ENCODE data around the gene JHY.

JHY gene

DNA sequence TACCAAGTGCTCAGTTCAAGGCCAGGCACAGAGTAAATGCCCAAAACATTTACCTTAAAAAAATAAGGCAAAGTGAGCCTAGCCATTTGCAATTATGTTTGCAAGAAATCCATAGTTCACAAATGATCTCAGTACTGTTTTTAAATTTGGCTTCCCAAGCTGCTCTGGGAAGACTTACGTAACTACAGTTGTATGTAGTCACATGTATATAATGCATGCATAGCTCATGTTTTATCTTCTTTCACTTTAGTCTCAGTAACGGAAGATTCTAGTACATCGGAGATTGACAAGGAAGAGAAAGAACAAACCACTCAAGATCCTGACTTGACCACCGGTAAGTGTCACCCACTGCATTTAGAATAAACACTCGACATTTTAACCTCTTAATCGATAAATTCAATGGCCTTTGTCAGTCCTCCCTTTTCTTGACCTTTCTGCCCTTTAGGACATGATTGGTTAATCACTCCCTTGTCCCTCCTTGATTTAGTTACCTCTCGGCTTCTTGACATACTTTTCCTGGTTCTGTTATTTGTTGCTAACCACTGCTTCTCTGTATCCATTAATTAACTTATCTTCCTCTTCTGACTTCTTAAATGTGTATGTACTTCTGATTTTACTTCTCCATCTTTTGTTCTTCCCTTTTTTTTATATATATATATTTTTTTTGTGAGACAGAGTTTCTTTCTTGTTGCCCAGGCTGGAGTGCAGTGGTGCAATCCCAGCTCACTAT, 18.0 kb upstream of the JHY start:
- no peak for DNase-seq
- in situ Hi-C loops (cut with HindIII; ENCODE audit: low pct_ligation_motif_present, low pct_unique_long_range_greater_than_20kb, low sequenced_read_pairs): no loop called here

DNA sequence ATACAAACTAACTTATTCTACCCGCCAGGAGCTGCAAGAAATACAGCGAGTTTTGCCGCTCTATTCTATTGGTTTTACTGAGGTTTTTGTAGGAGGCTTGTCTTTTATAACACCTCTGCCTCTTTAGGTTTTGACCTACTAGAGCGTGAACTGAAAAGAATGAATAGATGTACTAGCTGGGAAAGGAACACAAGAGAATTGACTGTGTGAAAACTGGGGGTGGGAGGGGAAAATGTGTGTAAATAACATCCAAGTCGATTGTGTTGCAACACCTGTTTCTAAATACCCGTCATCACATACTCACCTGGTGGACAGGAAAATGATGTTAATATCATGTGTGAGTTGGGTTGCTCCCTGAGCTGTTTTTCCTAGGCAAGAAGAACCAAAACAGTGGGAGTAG, 12.9 kb upstream of the JHY start:
- DNase-seq: no peak
- in situ Hi-C loops (cut with HindIII; ENCODE audit: low pct_ligation_motif_present, low pct_unique_long_range_greater_than_20kb, low sequenced_read_pairs): no loop called here

DNA sequence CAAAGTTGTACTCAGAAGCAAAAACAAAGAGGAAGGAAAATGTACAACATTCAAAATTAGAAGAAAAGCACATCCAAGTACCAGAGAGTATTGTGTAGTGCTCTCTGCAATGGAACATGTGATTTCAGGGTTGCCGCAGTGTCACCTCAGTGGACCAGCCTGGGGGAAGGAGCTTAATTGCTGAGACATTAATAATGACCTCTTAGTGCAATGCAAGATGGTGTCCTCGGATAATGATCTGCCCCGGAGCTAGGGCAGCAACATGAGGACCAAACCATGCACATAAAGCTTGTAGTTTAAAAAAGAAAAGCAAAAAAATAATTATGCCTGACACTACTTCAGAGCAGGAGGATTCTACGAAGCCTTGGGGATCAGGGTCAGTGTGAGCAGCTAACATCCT, 11.3 kb upstream of the JHY start:
- in situ Hi-C loops (cut with HindIII; ENCODE audit: low pct_ligation_motif_present, low pct_unique_long_range_greater_than_20kb, low sequenced_read_pairs): no loop called here
- DNase-seq: no peak

DNA sequence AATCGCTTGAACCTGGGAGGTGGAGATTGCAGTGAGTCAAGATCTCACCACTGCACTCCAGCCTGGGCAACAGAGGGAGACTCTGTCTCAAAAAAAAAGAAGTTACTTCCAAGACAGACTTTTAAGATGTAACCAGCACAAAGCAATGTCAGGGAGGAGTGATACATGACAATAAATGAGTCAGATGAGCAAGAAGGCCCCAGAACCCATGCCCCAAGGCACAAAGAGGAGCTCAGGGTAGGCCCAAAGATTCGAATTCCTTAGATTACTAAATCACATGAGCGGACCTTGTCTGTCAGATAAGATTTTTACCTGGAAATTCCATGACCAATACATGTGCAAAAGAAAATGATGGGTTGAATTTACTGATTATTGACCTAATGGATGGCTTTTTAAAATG, 10.5 kb upstream of the JHY start:
- no peak for DNase-seq
- in situ Hi-C loops (cut with HindIII; ENCODE audit: low pct_ligation_motif_present, low pct_unique_long_range_greater_than_20kb, low sequenced_read_pairs): no loop called here

DNA sequence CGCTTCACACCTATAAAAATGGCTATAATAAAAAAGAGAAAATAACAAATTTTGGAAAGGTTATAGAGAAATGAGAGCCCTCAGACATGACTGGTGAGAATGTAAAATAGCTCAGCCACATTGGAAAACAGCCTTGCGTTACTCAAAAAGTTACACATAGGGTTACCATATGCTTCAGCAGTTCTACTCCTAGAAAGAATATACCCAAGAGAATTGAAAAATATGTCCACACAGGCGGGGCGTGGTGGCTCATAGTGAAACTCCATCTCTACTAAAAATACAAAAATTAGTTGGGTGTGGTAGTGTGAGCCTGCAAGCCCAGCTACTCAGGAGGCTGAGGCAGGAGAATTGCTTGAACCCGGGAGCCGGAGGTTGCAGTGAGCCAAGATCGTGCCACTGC, 7.6 kb upstream of the JHY start:
- in situ Hi-C loops (cut with HindIII; ENCODE audit: low pct_ligation_motif_present, low pct_unique_long_range_greater_than_20kb, low sequenced_read_pairs): no loop called here
- no peak for DNase-seq

DNA sequence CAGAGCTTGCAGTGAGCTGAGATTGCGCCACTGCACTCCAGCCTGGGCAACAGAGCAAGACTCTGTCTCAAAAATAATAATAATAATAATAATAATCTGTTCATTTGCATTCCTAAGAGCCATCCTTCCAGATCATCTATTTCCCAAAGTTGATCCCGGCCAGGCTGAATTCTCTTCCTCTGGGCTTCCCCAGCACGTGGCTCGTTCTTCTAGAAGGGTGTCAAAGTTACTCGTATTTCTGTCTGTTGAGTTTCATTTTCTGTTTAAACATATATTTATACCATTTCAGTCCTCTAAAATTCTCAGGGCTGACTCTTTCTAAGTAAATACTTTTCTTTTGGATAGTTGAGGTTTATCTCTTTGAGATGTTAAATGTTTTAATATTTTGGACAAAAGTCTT, 4.8 kb upstream of the JHY start:
- in situ Hi-C loops (cut with HindIII; ENCODE audit: low pct_ligation_motif_present, low pct_unique_long_range_greater_than_20kb, low sequenced_read_pairs): no loop called here
- no peak for DNase-seq

DNA sequence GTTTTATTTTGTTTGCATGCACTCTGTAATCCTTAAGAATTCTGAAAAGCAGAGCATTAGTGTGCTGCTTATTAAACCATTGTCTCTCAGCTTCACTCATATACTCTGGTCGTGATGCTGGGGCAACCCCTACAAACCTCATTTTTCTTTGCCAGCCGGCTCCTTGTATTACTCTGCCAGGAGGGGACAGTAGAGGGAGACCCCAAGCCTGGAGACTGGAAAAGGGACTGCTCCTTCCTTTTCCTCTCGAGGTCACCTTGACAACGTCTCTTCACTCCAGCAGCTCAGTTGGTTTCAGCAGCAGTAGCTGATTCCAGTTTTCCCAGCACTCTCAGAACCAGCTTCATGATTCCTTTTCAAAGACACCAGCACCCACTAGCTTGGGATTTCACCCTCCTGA, 2.8 kb upstream of the JHY start:
- no peak for DNase-seq
- in situ Hi-C loops (cut with HindIII; ENCODE audit: low pct_ligation_motif_present, low pct_unique_long_range_greater_than_20kb, low sequenced_read_pairs): no loop called here

DNA sequence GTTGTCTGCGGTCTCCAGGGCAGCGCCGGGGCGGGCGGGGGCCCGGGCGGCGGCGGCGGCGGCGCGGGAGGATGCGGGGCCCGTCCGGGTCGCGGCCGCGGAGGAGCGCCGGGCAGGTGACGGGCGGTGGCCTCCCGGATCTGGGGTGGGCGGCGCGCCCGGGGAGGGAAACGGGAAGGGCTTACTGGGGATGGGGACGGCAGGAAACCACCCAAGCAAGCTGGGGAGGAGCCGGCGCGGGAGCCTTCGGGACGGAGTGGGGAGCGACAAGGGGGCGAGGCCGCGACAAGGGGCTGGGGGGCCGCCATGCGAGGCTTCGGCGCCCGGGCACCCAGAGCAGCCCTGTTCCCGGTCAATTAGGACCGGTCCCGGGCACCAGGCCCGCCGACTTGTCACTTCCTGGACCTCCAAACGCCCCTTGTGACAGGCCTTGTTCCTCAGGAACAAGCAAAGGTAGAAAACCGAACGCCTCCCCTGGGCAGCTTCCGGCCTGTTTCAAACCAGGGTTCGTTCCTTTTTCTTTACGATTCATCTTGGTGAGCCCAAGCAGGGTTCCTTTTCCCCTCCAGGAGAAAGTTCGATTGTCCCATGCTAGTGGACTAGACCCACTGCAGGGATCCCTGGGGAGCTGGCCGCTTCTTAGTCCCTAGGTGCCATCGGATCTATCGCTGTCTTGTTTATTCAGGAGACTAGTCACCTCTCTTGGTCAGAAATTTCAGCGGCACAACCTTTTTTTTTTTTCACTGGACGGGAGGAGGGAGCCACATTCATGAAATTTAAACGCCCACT, 492 bp downstream of the JHY start:
- peak; percentile 11 for DNase-seq

DNA sequence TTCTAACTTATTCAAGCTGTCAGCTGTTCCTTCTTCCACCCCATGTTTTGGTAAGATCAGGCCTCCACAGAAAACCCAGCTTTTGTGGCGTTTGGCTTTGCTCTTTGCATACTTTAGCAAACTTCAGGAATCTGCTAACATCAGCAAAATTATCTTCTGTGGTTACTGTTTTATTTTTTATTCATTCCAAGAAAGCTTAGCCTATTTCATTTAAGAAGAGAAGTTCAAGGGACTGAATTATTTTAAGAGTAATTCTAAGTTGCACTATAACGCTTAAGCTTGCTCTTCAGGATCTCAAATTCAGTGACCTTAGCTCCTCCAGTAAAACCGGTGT, 1.1 kb downstream of the JHY start:
- no peak for DNase-seq
- in situ Hi-C loops (cut with HindIII; ENCODE audit: low pct_ligation_motif_present, low pct_unique_long_range_greater_than_20kb, low sequenced_read_pairs): no loop called here

More for the DNA sequence above, 492 bp downstream of the JHY start:
- in situ Hi-C loops (cut with HindIII; ENCODE audit: low pct_ligation_motif_present, low pct_unique_long_range_greater_than_20kb, low sequenced_read_pairs): no loop called here

DNA sequence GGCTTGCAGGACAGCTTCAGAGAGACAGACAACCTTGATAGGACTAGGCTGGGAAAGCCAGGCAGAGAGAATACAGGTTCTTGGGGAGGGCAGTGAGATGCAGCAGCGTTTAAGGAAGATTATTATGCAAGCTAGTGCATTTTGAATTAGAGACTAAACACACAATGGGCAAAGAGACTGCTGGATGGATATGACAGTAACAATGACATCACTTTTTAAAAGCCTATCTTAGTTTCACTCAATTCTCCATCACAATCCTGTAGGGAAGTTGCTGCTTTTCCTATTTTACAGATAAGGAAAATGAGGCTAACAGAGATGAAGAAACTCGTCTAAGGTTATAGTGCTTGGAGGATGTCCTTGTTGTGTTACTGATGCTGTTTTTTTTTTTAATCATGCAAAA, 5.6 kb downstream of the JHY start:
- in situ Hi-C loops (cut with HindIII; ENCODE audit: low pct_ligation_motif_present, low pct_unique_long_range_greater_than_20kb, low sequenced_read_pairs): no loop called here
- DNase-seq: no peak

DNA sequence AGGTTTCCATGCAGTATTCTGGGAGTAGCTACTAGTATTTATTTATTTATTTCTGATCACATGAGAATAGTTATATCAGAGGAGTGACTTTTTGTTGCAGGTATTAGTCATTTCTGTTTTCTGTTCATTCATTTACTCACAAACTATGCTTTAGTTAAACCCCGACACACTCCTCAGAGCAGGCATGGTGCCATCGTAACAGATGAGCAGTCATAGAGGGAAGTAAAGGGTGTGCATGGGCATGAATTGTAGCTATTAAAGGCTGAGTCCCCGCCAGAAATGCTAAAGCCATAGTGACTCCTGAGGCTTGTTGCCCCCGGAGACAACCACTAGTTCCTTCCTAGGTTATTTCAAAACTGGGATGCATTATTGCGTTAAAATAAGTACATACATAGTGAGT, 10.6 kb downstream of the JHY start:
- in situ Hi-C loops (cut with HindIII; ENCODE audit: low pct_ligation_motif_present, low pct_unique_long_range_greater_than_20kb, low sequenced_read_pairs): no loop called here
- peak; percentile 93 for DNase-seq

DNA sequence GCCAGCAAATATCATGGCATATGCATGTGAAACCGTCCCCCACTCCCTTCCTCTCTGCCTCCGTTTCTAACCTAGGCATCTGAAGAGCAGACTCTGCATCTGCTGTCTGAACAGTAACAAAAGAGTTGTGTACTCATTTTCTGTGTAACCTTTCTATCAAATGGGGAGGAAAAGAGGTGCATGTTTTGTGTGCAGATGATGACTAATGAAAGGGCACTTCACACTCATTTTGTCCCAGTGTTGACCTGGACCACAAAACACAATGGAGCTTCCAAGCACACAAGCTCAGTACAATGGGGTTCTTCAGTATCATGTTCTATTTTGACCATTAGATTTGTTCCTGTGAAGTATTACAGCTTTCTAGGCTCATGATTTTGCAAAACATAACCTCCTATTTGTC, 13.0 kb downstream of the JHY start:
- in situ Hi-C loops (cut with HindIII; ENCODE audit: low pct_ligation_motif_present, low pct_unique_long_range_greater_than_20kb, low sequenced_read_pairs): no loop called here
- DNase-seq: no peak

DNA sequence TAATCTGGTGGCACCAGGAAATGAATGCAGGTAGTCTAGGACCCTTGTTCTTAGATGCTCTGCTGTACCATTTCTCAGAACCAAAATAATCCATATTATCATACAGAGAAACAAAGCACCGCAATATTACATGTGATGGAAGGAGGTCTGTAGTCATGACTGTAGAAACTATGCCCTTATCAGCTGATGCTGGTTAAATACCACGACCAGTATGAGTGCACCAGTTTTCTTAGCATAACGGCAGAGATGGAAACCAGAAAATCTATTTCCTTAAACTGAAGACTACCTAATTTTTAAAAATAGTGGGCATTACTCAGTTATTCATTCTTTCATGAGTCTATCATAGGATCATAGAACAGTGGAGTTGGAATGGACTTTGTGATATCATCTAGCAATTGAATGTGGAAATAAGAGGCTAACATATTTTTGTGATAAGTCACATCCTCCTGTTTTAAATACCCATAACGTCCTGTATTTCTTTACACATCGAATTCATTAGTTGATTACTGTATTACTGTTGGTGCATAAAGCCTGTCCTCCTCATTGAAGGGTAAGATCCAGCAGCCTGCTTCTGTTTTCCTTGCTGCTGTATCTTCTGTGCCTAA, 15.1 kb downstream of the JHY start:
- DNase-seq: no peak
- in situ Hi-C loops (cut with HindIII; ENCODE audit: low pct_ligation_motif_present, low pct_unique_long_range_greater_than_20kb, low sequenced_read_pairs): no loop called here

DNA sequence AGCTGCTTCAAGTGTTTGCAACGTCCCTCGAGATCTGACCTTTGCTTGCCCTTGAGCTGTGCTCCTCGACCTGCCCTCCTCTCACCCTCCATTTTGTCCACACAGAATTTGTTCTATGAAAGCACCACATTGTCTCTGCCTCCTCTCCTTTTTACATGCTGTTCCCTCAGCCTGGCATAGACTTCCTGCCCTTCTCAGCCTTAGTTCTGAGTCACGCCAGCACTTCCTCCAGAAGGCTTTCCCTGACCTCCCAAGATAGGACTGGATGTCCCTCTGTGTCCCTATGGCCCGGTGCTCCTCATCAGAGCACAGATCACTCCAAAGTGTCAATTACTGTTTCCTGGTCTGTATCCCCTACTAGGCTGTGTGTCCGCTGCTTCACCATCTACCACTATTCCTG, 16.2 kb downstream of the JHY start:
- no peak for DNase-seq
- in situ Hi-C loops (cut with HindIII; ENCODE audit: low pct_ligation_motif_present, low pct_unique_long_range_greater_than_20kb, low sequenced_read_pairs): no loop called here

DNA sequence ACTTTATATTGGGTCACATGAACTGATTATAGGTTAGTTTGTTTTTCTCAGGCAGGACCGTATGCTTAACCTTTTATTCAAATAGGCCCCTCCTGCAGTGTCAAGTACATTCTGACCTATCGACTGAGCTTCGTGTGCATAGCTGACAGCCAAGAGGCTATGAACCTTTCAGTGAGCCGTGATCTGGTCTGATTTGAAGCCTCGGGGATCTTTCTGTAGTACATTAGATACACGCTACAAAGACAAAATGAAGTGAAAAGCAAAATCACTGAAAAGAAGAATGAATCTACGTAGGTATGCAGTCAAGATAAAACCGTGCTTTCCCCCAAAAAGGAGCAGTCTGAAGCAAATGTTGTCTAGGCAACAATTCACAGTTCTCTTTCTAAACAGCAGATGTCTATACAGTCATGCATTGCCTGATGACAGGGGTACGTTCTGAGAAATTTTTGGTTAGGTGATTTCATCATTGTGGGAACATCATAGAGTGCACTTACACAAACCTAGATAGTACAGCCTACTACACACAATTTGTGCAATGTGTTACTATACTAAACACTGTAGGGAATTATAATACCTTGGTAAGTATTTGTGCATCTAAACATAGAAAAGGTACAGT, 18.1 kb downstream of the JHY start:
- DNase-seq: no peak

DNA sequence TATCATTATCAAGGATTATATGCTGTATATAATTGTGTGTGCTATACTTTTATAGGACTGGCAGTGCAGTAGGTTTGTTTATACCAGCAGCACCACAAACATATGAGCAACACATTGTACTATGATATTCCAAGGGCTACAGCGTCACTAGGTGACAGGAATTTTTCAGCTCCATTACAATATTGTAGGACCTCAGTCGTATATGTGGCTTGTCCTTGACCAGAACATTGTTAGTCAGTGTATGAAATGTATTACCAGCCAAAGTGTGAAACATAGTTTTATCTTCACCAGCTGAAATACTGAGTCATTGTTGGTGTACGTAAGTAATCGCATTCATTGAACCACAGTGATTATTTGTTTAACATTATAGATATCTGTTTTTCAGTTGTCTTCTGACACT, 20.4 kb downstream of the JHY start:
- in situ Hi-C loops (cut with HindIII; ENCODE audit: low pct_ligation_motif_present, low pct_unique_long_range_greater_than_20kb, low sequenced_read_pairs): no loop called here
- DNase-seq: no peak

More for the DNA sequence above, 18.1 kb downstream of the JHY start:
- in situ Hi-C loops (cut with HindIII; ENCODE audit: low pct_ligation_motif_present, low pct_unique_long_range_greater_than_20kb, low sequenced_read_pairs): no loop called here

DNA sequence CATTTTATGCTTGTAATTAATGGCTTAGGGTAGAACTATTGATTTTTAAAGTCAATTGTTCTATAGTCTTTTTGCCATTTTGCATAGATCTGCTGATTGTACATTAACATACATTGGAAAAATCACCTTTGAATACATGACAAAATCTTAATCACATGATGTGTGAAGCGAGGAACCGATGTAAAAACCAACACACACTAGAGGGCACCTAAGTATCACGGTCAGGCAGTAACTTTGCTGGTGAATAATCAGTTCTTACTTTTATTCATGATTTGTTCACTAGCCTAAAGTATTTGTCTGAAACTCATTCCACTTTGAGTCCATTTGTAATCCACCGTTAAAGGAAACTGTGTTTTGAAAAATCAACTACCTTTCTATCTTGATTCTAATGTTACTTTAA, 28.2 kb downstream of the JHY start:
- peak; percentile 46 for DNase-seq
- in situ Hi-C loops (cut with HindIII; ENCODE audit: low pct_ligation_motif_present, low pct_unique_long_range_greater_than_20kb, low sequenced_read_pairs): no loop called here

DNA sequence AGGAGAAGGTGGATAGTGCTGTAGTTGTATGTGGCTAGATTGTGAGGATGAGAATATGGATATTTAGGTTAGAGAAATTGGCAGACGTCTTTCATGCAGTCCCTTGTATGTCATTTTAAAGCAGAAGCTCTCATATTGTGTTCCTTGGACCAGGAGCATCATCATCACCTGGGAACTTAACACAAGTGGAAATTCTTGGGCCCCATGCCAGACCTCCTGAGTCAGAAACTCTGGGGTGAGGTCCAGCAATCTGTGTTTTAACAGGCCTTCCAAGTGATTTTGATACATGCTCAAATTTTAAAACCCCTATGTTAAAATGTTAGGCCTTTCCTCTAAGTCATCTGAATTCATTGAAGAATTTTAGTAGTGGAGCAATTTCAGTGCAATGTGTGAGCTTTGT, 34.8 kb downstream of the JHY start:
- in situ Hi-C loops (cut with HindIII; ENCODE audit: low pct_ligation_motif_present, low pct_unique_long_range_greater_than_20kb, low sequenced_read_pairs): no loop called here
- DNase-seq: no peak

DNA sequence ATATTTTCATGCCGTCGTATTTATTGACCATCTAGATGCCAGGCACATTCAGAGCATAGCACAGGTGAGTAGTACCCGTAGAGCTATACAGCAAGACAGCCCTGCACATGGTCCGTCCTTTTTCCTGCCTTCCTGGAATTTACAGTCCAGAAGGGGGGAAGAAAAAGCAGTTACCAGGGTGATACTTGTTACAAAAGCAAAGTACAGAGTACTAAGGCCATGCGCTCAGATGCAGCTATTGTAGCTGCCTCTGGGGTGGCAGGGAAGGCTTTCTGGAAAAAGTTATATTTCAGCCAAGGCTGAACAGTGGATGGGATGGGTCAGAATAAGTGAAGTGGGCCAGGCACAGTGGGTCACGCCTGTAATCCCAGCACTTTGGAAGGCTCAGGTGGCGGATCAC, 36.2 kb downstream of the JHY start:
- no peak for DNase-seq
- in situ Hi-C loops (cut with HindIII; ENCODE audit: low pct_ligation_motif_present, low pct_unique_long_range_greater_than_20kb, low sequenced_read_pairs): no loop called here

DNA sequence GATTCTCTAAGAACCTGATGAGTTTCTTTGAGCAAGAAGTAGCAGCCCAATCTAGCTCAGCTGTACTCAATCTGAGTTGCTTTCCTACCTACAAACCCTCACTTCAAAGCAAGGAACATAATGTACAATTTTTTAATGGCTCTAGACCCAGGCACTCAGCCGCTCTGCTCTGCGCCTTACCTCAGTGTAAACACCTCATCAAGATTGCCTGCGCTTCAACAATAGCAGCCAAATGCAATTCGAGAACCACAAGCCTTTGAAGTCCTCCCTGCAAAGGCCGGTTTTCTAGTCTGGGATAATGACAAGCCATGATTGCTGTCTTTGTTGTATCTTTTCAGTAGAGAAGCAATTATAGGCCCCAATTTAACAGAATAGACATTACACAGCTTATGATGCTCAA, 38.0 kb downstream of the JHY start:
- in situ Hi-C loops (cut with HindIII; ENCODE audit: low pct_ligation_motif_present, low pct_unique_long_range_greater_than_20kb, low sequenced_read_pairs): no loop called here

More for the DNA sequence above, 38.0 kb downstream of the JHY start:
- no peak for DNase-seq
